HG03159 (cell line): Measurements from ENCODE around the gene BNIP5.

Experiments
- ATAC-seq: cut with Tn5 transposase; IDR thresholded peaks from one replicate; pipeline ENCODE4 v1.9.1; 2021; ENCODE audit warnings: mild to moderate bottlenecking, moderate library complexity; ENCODE audit not compliant: unreplicated experiment

The BNIP5 gene

GRCh38 chr6:36326356-36326995 is 10.2 kb downstream of the BNIP5 start:
- ATAC-seq: no peak

- no peak for ATAC-seq
Measured at GRCh38 chr6:36324715-36325114, 12.0 kb downstream of the BNIP5 start.

- ATAC-seq: no peak
Measured at GRCh38 chr6:36324191-36324590, 12.5 kb downstream of the BNIP5 start.

- ATAC-seq: no peak
Measured at GRCh38 chr6:36323062-36323461, 13.6 kb downstream of the BNIP5 start.

GRCh38 chr6:36322591-36322990 is 14.1 kb downstream of the BNIP5 start:
- ATAC-seq: no peak

GRCh38 chr6:36320475-36320874 is 16.2 kb downstream of the BNIP5 start:
- no peak for ATAC-seq

- no peak for ATAC-seq
Measured at GRCh38 chr6:36319821-36320220, 16.9 kb downstream of the BNIP5 start.

GRCh38 chr6:36319436-36319762 is 17.3 kb downstream of the BNIP5 start:
- no peak for ATAC-seq

- ATAC-seq: no peak
Measured at GRCh38 chr6:36318690-36319435, 17.8 kb downstream of the BNIP5 start.

GRCh38 chr6:36317623-36318022 is 19.1 kb downstream of the BNIP5 start:
- no peak for ATAC-seq

GRCh38 chr6:36315921-36316320 is 20.8 kb downstream of the BNIP5 start:
- no peak for ATAC-seq

- ATAC-seq: no peak
Measured at GRCh38 chr6:36314221-36315014, 22.3 kb downstream of the BNIP5 start.

- ATAC-seq: no peak
Measured at GRCh38 chr6:36313649-36313936, 23.1 kb downstream of the BNIP5 start.

GRCh38 chr6:36312854-36313648 is 23.6 kb downstream of the BNIP5 start:
- no peak for ATAC-seq

- no peak for ATAC-seq
Measured at GRCh38 chr6:36309900-36310299, 26.8 kb downstream of the BNIP5 start.

- no peak for ATAC-seq
Measured at GRCh38 chr6:36309203-36309602, 27.5 kb downstream of the BNIP5 start.

- ATAC-seq: no peak
Measured at GRCh38 chr6:36308514-36308913, 28.2 kb downstream of the BNIP5 start.

GRCh38 chr6:36306375-36306774 is 30.3 kb downstream of the BNIP5 start:
- ATAC-seq: no peak

- ATAC-seq: no peak
Measured at GRCh38 chr6:36305885-36306284, 30.8 kb downstream of the BNIP5 start.

- ATAC-seq: peak; percentile 75
Measured at GRCh38 chr6:36302227-36302976, 34.3 kb downstream of the BNIP5 start.

GRCh38 chr6:36301781-36302180 is 34.9 kb downstream of the BNIP5 start:
- ATAC-seq: no peak
